Activated T-helper 1 cell treated with Interleukin-2 at 50 U/mL for 16 hours (primary cell): ENCODE measurements around the gene KCNH3.

ENCODE experiments used
- DNase-seq: peaks from one replicate; pipeline ENCODE4 v3.0.0-alpha.2; 2020; ENCODE audit warnings: low read depth

The KCNH3 gene

DNA sequence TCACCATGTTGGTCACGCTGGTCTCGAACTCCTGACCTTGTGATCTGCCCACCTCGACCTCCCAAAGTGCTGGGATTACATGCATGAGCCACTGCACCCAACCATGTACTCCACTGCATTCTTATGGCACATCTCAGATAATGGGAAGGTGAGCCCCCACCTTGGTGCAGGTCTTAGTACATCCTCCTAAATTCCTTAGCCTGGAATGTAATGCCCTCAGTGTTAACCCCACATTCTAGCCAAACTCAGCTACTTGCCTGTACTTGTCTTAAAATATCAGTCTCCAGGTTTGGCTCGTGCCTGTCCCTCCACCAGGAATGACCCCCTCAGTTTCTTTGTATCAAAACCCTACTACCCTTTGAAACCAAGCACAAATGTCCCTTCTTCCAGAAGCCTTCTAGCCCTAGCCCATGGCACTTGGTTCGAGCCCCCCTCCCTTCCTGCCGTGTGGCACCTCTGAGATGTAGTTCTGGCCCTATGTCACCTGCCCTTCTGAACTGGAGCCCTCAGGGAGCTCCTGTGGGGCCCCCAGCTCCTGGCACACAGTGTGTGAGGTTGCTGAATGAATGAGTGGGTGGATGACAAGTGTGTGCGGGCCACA lies 8.4 kb downstream of the KCNH3 start:
- no peak for DNase-seq

GRCh38 chr12:49548481-49548821 lies 9.6 kb downstream of the KCNH3 start:
- no peak for DNase-seq

DNA sequence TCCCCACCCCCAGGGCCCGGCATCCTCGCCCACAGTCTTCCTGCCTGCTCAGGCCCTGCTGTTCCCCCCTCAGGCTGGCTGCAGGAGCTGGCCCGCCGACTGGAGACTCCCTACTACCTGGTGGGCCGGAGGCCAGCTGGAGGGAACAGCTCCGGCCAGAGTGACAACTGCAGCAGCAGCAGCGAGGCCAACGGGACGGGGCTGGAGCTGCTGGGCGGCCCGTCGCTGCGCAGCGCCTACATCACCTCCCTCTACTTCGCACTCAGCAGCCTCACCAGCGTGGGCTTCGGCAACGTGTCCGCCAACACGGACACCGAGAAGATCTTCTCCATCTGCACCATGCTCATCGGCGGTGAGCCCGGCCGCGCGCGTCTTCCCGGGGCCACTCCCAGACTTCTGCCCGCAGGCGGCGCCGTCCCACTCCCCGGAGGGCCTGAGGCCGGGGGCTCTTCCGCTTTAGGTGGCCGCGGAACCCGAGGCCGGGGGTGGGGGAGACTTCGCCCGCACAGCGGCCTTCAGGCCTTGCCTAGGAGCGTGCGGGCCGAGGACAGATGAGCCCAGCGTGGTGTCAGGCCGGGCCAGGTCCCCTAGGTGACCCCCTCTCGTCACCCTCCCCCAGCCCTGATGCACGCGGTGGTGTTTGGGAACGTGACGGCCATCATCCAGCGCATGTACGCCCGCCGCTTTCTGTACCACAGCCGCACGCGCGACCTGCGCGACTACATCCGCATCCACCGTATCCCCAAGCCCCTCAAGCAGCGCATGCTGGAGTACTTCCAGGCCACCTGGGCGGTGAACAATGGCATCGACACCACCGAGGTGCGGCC lies 10.2 kb downstream of the KCNH3 start:
- DNase-seq = no peak

GRCh38 chr12:49549735-49550692 lies 11.2 kb downstream of the KCNH3 start:
- no peak for DNase-seq

DNA sequence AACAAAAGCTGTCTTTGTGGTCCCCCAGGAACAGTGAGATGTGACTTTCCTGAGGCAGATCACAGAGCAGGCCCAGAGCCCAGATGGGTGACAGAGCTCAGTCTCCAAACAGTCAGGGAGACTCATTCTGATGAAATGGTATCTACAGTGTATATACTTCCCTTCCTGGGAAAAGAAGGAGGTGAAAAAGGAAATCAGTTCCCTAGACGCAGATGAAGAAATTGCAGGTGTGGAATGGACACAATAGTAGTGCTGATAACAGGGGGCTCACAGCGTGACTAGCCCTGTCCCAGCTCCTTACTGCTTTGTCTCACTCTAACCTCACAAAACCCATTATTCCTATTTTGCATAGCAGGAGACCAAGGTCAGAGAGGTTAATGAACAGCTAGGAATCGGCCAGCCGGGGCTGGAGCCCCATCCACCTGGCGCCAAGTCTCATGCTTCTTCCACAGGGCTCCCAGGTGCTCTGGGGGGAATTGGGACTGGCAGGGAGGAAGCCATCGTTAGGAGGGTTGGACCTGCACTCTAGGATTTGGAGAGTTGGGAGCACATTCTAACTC lies 11.9 kb downstream of the KCNH3 start:
- no peak for DNase-seq

- DNase-seq = no peak
These were observed 13.2 kb downstream of the KCNH3 start for GRCh38 chr12:49552014-49552413.

DNA sequence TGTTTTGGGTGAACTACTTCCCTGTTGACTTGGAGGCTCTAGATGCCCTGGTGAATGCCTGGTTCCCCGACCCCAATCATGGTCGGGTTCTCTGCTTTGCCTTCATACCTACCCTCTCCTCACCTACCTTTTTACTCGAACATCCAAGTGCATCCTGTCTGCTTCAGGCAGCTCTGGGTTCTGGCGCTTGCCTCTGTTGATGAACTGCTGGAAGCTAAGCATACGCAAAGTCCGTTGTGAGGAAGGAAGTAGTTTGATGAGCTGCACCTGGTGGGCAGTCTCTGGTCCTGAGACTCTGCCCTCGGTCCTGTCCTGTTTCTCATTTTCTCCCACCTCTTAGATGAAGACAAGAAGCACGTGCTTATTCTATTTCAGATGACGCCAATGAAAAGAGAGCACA lies 13.6 kb downstream of the KCNH3 start:
- no peak for DNase-seq

- no peak for DNase-seq
These were observed 14.1 kb downstream of the KCNH3 start for GRCh38 chr12:49552899-49553298.

DNA sequence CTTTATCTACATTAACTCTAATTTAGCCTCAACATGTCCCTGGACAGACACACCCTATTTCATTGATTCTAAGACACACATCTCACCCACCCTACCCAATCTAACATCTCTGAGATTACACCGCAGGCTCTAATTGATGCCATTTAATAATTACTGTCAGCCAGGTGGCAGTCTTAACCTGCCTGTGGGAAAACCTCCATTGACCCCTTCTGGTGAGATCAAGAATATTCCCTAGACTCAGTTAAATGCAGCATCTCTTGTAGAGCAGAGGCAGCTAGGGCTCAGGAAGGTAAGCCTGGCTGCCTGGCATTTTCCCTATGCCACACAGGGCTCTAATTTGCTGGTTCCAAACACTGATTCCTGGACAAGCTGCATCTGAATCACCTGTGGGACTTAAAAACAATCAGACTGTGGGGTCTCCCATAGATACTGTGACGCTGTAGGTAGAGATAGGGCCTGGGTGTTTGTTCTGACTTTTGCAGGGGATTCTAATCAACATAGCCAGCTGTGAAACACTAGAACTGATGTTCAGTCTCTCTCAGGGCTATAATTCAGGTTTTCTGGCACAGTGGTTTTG lies 14.8 kb downstream of the KCNH3 start:
- no peak for DNase-seq

DNA sequence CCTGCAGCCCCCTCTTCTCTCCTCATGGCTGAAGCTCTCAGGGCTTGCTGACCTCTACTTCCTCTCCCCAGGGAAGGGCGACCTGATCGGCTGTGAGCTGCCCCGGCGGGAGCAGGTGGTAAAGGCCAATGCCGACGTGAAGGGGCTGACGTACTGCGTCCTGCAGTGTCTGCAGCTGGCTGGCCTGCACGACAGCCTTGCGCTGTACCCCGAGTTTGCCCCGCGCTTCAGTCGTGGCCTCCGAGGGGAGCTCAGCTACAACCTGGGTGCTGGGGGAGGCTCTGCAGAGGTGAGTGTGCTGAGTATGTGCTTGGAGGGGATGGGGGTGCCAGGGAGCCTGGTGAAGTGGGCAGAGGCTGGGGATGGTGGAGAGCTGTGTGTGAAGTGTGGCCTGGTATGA lies 15.4 kb downstream of the KCNH3 start:
- DNase-seq = no peak

DNA sequence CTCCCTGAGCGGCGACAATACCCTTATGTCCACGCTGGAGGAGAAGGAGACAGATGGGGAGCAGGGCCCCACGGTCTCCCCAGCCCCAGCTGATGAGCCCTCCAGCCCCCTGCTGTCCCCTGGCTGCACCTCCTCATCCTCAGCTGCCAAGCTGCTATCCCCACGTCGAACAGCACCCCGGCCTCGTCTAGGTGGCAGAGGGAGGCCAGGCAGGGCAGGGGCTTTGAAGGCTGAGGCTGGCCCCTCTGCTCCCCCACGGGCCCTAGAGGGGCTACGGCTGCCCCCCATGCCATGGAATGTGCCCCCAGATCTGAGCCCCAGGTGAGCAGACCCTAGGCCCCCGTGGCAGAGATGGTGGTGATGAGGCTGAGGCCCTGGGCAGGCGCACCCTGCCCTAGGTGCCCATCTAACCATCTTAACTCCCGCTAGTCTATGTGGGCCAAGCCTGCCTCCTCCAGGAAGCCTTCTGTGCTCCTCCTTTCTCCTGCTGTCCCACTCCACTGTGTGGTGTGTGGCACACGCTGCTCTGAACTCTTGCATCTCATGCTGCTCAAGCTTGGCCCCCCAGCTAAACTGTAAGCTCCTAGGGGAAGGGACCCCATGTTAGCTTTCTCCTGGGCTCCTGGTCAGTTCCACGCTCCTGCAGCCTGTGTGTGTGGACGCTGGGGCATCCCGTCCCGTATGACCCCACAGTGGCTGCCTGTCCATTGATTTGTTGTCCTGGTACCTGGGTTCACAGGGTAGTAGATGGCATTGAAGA lies 17.0 kb downstream of the KCNH3 start:
- DNase-seq = no peak

- no peak for DNase-seq
These were observed 17.8 kb downstream of the KCNH3 start for GRCh38 chr12:49556391-49557186.

DNA sequence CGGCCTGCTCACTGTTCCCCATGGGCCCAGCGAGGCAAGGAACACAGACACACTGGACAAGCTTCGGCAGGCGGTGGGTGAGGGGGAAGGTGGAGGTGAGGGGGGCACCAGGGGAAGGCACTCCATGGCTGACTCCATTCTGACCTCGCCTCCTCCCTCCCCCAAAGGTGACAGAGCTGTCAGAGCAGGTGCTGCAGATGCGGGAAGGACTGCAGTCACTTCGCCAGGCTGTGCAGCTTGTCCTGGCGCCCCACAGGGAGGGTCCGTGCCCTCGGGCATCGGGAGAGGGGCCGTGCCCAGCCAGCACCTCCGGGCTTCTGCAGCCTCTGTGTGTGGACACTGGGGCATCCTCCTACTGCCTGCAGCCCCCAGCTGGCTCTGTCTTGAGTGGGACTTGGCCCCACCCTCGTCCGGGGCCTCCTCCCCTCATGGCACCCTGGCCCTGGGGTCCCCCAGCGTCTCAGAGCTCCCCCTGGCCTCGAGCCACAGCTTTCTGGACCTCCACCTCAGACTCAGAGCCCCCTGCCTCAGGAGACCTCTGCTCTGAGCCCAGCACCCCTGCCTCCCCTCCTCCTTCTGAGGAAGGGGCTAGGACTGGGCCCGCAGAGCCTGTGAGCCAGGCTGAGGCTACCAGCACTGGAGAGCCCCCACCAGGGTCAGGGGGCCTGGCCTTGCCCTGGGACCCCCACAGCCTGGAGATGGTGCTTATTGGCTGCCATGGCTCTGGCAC lies 18.5 kb downstream of the KCNH3 start:
- no peak for DNase-seq

- DNase-seq = no peak
These were observed 19.0 kb downstream of the KCNH3 start for GRCh38 chr12:49557917-49558215.

GRCh38 chr12:49558526-49558925 lies 19.7 kb downstream of the KCNH3 start:
- no peak for DNase-seq

DNA sequence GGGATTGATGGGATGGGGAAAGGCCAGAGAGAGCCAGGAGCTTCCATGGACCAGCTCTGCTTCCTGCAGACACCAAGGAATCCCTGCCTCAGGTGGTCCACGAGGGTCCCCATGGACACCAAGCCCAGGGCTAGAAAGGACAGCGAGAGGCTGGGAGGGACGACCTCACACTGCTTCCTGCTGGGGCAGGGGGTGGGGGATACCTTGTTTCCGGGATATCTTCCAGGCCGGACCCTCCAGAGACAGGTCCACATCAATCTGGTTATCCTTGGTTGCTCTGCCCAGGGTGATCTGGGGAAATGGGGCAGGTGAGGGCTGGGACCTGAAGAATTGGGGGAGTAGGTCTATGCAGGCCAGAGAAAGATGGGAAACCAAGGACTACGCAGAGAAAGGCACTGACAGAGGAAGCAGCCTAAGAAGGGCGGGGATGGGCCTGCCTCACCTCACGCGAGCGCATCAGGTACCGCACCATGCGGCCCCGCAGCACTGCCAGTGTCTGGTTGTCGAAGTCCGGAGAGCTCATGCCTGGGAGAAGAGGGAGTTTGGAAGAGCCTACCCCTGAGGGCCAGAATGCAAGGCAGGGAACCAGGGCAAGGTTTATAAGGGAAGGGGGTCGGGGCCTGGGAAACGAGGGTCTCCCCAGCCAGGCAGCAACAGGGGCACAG lies 20.3 kb downstream of the KCNH3 start:
- no peak for DNase-seq

DNA sequence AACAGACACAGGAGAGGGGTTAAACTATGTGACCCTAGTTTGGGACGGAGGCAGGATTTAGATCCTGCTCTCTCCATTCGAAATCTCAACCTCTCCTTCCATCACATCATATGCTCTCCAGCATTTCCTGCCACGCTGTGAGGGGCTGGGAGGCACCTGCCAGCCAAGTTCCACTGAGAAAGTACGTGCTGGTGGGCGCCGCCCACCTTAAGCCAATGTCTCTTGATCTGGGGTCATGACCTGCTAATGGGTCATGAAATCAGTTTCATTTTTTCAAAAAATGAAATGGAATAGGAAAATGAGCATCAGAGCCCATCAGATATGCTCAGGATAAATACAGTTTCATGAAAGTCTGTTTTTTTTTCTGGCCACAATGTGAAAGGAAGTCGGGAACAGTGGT lies 21.9 kb downstream of the KCNH3 start:
- DNase-seq = no peak

GRCh38 chr12:49562233-49562632 lies 23.4 kb downstream of the KCNH3 start:
- no peak for DNase-seq

GRCh38 chr12:49562831-49563230 lies 24.0 kb downstream of the KCNH3 start:
- DNase-seq = no peak
